Effector memory CD4-positive, alpha-beta T cell (primary cell): ENCODE measurements around the gene UGT1A6.

Experiments
- DNase-seq, 3 donors: peaks; one replicate each; pipeline ENCODE4 v3.0.0-alpha.2; 2020
- H3K27ac ChIP-seq: 2 replicates; pipeline ENCODE4 v1.7.0; 2013; ENCODE audit warnings: mild to moderate bottlenecking, low read length, moderate library complexity; ENCODE audit not compliant: insufficient read depth, poor library complexity, severe bottlenecking
- H3K27me3 ChIP-seq: replicated peaks from 2 replicates; pipeline ENCODE4 v1.7.0; 2013; ENCODE audit warnings: mild to moderate bottlenecking, low read length; ENCODE audit not compliant: insufficient read depth, control insufficient read depth, poor library complexity, severe bottlenecking
- H3K36me3 ChIP-seq: 2 replicates; pipeline ENCODE4 v1.7.0; 2013; ENCODE audit warnings: mild to moderate bottlenecking, low read length, moderate library complexity; ENCODE audit not compliant: control insufficient read depth, insufficient read depth
- H3K4me1 ChIP-seq: 2 replicates; pipeline ENCODE4 v1.7.0; 2013; ENCODE audit warnings: low read length, mild to moderate bottlenecking; ENCODE audit not compliant: control insufficient read depth, insufficient read depth, poor library complexity, severe bottlenecking
- H3K4me3 ChIP-seq: 2 replicates; pipeline ENCODE4 v1.7.0; 2013; ENCODE audit warnings: low read length, low read depth, mild to moderate bottlenecking; ENCODE audit not compliant: insufficient read depth, poor library complexity, severe bottlenecking
- H3K9me3 ChIP-seq: 2 replicates; pipeline ENCODE4 v1.7.0; 2013; ENCODE audit warnings: mild to moderate bottlenecking, low read length, moderate library complexity; ENCODE audit not compliant: control insufficient read depth

The UGT1A6 gene

DNA sequence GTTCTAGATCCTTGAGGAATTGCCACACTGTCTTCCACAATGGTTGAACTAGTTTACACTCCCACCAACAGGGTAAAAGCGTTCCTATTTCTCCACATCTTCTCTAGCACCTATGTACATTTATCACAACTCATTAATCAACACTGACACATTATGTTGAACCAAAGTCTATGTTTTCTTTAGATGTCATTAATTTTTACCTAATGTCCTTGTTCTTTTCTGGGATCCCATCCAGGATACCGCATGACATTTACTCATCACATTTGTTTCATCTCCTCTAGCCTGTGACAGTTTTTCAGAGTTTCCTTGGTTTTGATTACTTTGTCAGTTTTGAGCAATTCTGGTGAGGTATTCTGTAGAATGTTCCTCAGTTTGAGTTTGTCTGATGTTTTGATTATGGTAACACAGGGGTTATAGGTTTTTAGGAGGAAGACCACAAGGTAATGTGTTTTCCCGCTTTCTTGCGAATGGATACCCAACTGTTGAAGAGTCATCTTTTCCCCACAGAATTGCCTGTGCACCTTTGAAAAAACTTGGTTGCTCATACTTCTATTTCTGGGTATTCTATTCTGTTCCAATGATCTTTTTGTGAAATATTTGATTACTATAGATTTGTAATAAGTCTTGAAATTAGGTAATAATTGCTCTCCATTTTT lies 24.0 kb upstream of the UGT1A6 start:
- Histone ChIP-seq H3K4me3 (no peak overlapping the region), H3K4me1 (no peaks in the 10 kb centered on the region), H3K9me3 (no peaks in the 10 kb centered on the region), H3K27me3 (no peaks in the 10 kb centered on the region), H3K36me3 (no peaks in the 10 kb centered on the region), H3K27ac (no peak overlapping the region)
- no peak for DNase-seq

GRCh38 chr2:233671290-233672161 lies 21.2 kb upstream of the UGT1A6 start, which contains the start of gene UGT1A9:
UGT1A9 (plus strand) TSS chr2:233671898; CDS start chr2:233671935, 37 bp downstream.
- Histone ChIP-seq H3K4me1 (no peaks in the 10 kb centered on the region), H3K27ac (no peak within 1 kb of the TSS), H3K27me3 (no peaks in the 10 kb centered on the region), H3K9me3 (no peaks in the 10 kb centered on the region), H3K36me3 (no peaks in the 10 kb centered on the region), H3K4me3 (no peak within 1 kb of the TSS)
- no peak for DNase-seq

GRCh38 chr2:233672886-233673285 lies 19.8 kb upstream of the UGT1A6 start:
- Histone ChIP-seq H3K4me1 (no peaks in the 10 kb centered on the region), H3K9me3 (no peaks in the 10 kb centered on the region), H3K27me3 (no peaks in the 10 kb centered on the region), H3K4me3 (no peak overlapping the region), H3K27ac (no peak overlapping the region), H3K36me3 (no peaks in the 10 kb centered on the region)
- DNase-seq = no peak

GRCh38 chr2:233673896-233674295 lies 18.8 kb upstream of the UGT1A6 start:
- H3K4me1 ChIP-seq = no peaks in the 10 kb centered on the region
- H3K4me3 ChIP-seq = no peak overlapping the region
- H3K27ac ChIP-seq = no peak overlapping the region
- H3K27me3 ChIP-seq = no peaks in the 10 kb centered on the region
- no peaks in the 10 kb centered on the region for H3K36me3 ChIP-seq
- no peaks in the 10 kb centered on the region for H3K9me3 ChIP-seq
- DNase-seq = no peak

DNA sequence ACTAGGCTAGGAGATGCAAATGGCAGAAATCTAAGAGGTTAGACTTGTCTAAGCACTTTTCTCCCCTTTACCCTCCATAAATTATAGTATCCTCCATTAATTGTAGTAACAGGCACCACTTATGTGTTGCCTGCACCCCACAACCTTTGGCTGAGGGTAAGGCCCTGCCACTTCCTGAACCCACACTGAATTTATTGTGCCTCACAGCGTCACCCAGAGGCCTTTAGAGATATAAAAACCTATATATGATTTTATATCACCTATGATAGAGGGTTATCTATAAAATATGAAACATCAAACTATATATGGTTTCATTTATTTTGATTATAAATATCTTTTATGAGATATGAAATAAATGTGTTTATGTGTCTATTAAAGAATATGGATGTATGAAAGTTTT lies 18.4 kb upstream of the UGT1A6 start:
- H3K27me3 ChIP-seq = no peaks in the 10 kb centered on the region
- no peaks in the 10 kb centered on the region for H3K9me3 ChIP-seq
- no peak for DNase-seq
- no peaks in the 10 kb centered on the region for H3K4me1 ChIP-seq
- H3K36me3 ChIP-seq = no peaks in the 10 kb centered on the region
- H3K4me3 ChIP-seq = no peak overlapping the region
- H3K27ac ChIP-seq = no peak overlapping the region

GRCh38 chr2:233674995-233675394 lies 17.7 kb upstream of the UGT1A6 start:
- Histone ChIP-seq H3K36me3 (no peaks in the 10 kb centered on the region), H3K9me3 (no peaks in the 10 kb centered on the region), H3K27ac (no peak overlapping the region), H3K4me1 (no peaks in the 10 kb centered on the region), H3K27me3 (no peaks in the 10 kb centered on the region), H3K4me3 (no peak overlapping the region)
- DNase-seq = no peak

- H3K27ac ChIP-seq = no peak overlapping the region
- H3K27me3 ChIP-seq = no peaks in the 10 kb centered on the region
- no peaks in the 10 kb centered on the region for H3K4me1 ChIP-seq
- no peaks in the 10 kb centered on the region for H3K9me3 ChIP-seq
- no peak for DNase-seq
- H3K4me3 ChIP-seq = no peak overlapping the region
- no peaks in the 10 kb centered on the region for H3K36me3 ChIP-seq
These were observed 16.6 kb upstream of the UGT1A6 start for GRCh38 chr2:233676046-233676445.

DNA sequence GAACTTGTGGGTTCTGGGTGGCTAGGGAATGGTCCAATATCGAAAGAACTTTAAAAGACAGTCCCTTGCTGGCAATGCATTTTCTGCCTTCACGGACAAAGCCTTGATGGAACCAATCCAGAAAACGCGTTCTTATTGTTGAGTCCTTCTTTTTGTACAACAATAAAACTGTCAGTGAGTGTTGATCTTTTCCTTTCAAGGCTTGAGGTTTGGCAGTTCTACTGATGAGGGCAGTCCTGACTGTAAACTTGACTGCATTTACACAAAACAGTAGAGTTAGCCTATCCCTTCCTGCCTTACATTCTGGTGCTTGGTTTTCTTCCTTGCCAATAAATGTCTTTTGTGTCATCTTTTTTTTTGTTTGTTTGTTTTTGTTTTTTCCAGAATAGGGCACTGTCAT lies 13.5 kb upstream of the UGT1A6 start:
- Histone ChIP-seq H3K36me3 (no peaks in the 10 kb centered on the region), H3K4me1 (no peaks in the 10 kb centered on the region), H3K9me3 (no peaks in the 10 kb centered on the region), H3K27me3 (no peaks in the 10 kb centered on the region), H3K27ac (no peak overlapping the region), H3K4me3 (no peak overlapping the region)
- no peak for DNase-seq

GRCh38 chr2:233680361-233681045 lies 12.2 kb upstream of the UGT1A6 start:
- Histone ChIP-seq H3K4me3 (no peak overlapping the region), H3K9me3 (no peaks in the 10 kb centered on the region), H3K4me1 (no peaks in the 10 kb centered on the region), H3K27ac (no peak overlapping the region), H3K27me3 (no peaks in the 10 kb centered on the region), H3K36me3 (no peaks in the 10 kb centered on the region)
- DNase-seq = no peak
